K562 (cell line): Measurements from ENCODE around the gene AKAP6. TPM values are rescaled to one million over a fixed set of nuclear protein-coding genes. Genes with fewer than 3 reads are reported as not detected.

Experiments used
- ATAC-seq: fragments of 200-7000 bp; cut with Tn5 transposase; 3 replicates; pipeline ENCODE4 v1.9.1; 2020; ENCODE audit warnings: moderate library complexity
- BruUV-seq: library from RNA; stranded (reverse); fragments of 400-500 nt; replicated peaks from 2 replicates; lab custom pipeline; 2021; lab: Mats Ljungman, UMichigan
- CTCF ChIA-PET: fragments of 300-600 bp; formaldehyde crosslinking; extraction: SDS; loops from one replicate; lab custom pipeline; 2021; ENCODE audit warnings: low intra/inter-chr PET ratio; lab: Yijun Ruan, JAX
- POLR2A ChIA-PET: fragments of 300-600, 350-650 bp; sonication (Branson Sonifier 250); formaldehyde crosslinking; extraction: SDS; loops from one replicate; lab custom pipeline; 2021; ENCODE audit warnings: antibody characterized with exemption, inconsistent platforms; lab: Yijun Ruan, JAX
- DNase-seq, 4 experiments: peaks; one replicate each; pipeline versions ENCODE4 v3.0.0 to v3.0.0-alpha.2; 2011 to 2018; ENCODE audit warnings: low spot score in 3 of 4, mixed read lengths in 3 of 4; ENCODE audit errors: extremely low read depth in 1 of 4
- FAIRE-seq: peaks from 2 replicates; lab custom pipeline; 2011; peaks lifted over from hg19 to GRCh38; lab: Jason Lieb, UNC
- H2AFZ ChIP-seq: 2 replicates; pipeline ENCODE4 v1.6.0; 2011; ENCODE audit warnings: low read depth, low read length, control low read depth, inconsistent platforms
- H3K27ac ChIP-seq: fragments of 200-600 bp; 3 replicates; pipeline ENCODE4 v1.8.0; 2011; ENCODE audit warnings: low read depth, mild to moderate bottlenecking, control low read depth, inconsistent platforms, low read length, moderate library complexity, mixed read lengths; ENCODE audit errors: extremely low read depth
- H3K27me3 ChIP-seq, 2 experiments: fragments of 300-600 bp in 1 of 2; 2 replicates in 1 of 2; 3 replicates in 1 of 2; pipeline versions ENCODE4 v1.6.0 to v1.8.0; 2011; ENCODE audit warnings: inconsistent platforms in 2 of 2, low read length in 2 of 2, mild to moderate bottlenecking in 1 of 2, mixed read lengths in 1 of 2, moderate library complexity in 1 of 2; ENCODE audit not compliant: control insufficient read depth in 2 of 2, insufficient read depth in 2 of 2
- H3K36me3 ChIP-seq: fragments of 300-600 bp; 3 replicates; pipeline ENCODE4 v1.8.0; 2011; ENCODE audit warnings: mild to moderate bottlenecking, low read length, inconsistent platforms; ENCODE audit not compliant: control insufficient read depth, insufficient read depth
- H3K4me1 ChIP-seq, 2 experiments: fragments of 200-600 bp in 1 of 2; replicated peaks in 1 of 2; 2 replicates in 1 of 2; 3 replicates in 1 of 2; pipeline versions ENCODE4 v1.5.1 to v1.8.0; 2011; ENCODE audit warnings: inconsistent platforms in 2 of 2, low read length in 2 of 2, mild to moderate bottlenecking in 1 of 2, mixed read lengths in 1 of 2, moderate library complexity in 1 of 2; ENCODE audit not compliant: control insufficient read depth in 2 of 2, insufficient read depth in 2 of 2
- H3K4me2 ChIP-seq: 2 replicates; pipeline ENCODE4 v1.6.1; 2011; ENCODE audit warnings: low read length, control low read depth, inconsistent platforms, mixed read lengths; ENCODE audit not compliant: insufficient read depth
- H3K4me3 ChIP-seq: fragments of 200-600 bp; sonication (generic), shearing (Covaris generic); 2 replicates; pipeline ENCODE4 v1.5.1; 2016; ENCODE audit warnings: control low read depth, inconsistent platforms
- H3K79me2 ChIP-seq: fragments of 200-600 bp; 3 replicates; pipeline ENCODE4 v1.8.0; 2011; ENCODE audit warnings: low read length, inconsistent platforms; ENCODE audit not compliant: control insufficient read depth, insufficient read depth
- H3K9ac ChIP-seq, 2 experiments: 2 replicates each; pipeline versions ENCODE4 v1.6.0 to v1.6.1; 2011; ENCODE audit warnings: low read depth in 2 of 2, low read length in 2 of 2, control low read depth in 1 of 2, inconsistent platforms in 1 of 2, mild to moderate bottlenecking in 1 of 2, mixed read lengths in 1 of 2; ENCODE audit not compliant: insufficient read depth in 1 of 2
- H3K9me1 ChIP-seq: one replicate; pipeline ENCODE4 v1.6.0; 2011; ENCODE audit warnings: inconsistent platforms, mild to moderate bottlenecking, low read length, moderate library complexity; ENCODE audit not compliant: control insufficient read depth, insufficient read depth
- H3K9me3 ChIP-seq: replicated peaks from 2 replicates; pipeline ENCODE4 v1.5.1; 2011; ENCODE audit warnings: low read depth, low read length, inconsistent platforms; ENCODE audit not compliant: control insufficient read depth, insufficient read depth
- H4K20me1 ChIP-seq: replicated peaks from 2 replicates; pipeline ENCODE4 v1.6.1; 2011; ENCODE audit warnings: low read length, inconsistent platforms, mixed read lengths; ENCODE audit not compliant: control insufficient read depth, insufficient read depth
- NFIC ChIP-seq: fragments of 450-650 bp; IDR thresholded peaks from 2 replicates; pipeline ENCODE4 v1.6.1; 2017; ENCODE audit warnings: mild to moderate bottlenecking, inconsistent platforms
- TAF15 ChIP-seq: fragments of 200-400 bp; formaldehyde crosslinking; IDR thresholded peaks from 2 replicates; pipeline ENCODE4 v1.6.1; 2017; ENCODE audit warnings: mild to moderate bottlenecking, low read depth, low read length, moderate library complexity
- TRIM28 ChIP-seq: fragments of 450-650 bp; IDR thresholded peaks from 2 replicates; pipeline ENCODE4 v1.6.1; 2017
- ZNF318 ChIP-seq, 2 experiments: fragments of 450-650 bp; IDR thresholded peaks; 2 replicates each; pipeline ENCODE4 v1.6.1; 2016; ENCODE audit warnings: mild to moderate bottlenecking in 2 of 2, borderline replicate concordance in 1 of 2, low read depth in 1 of 2, moderate library complexity in 1 of 2
- WGBS: fragments of 100-300 bp; shearing (Covaris generic); methylation state at CpG from one replicate; pipeline ENCODE4 v1.1.6; 2016; ENCODE audit warnings: low coverage, mixed read lengths; ENCODE audit not compliant: insufficient coverage; ENCODE audit errors: missing lambda C conversion rate; 5-methylcytosine and 5-hydroxymethylcytosine counted together
- in situ Hi-C: fragments of 300-500 bp; cut with MboI; formaldehyde crosslinking; loops from 4 replicates; pipeline ENCODE4 v1.15.0; 2018; ENCODE audit warnings: inconsistent platforms, mixed read lengths
- intact Hi-C: fragments of 100-400 bp; cut with micrococcal nuclease; formaldehyde crosslinking; loops from 2 replicates; pipeline ENCODE4 v1.14.2; 2022
- polyA plus RNA-seq, 8 experiments: library from polyadenylated mRNA; depleted of rRNA in 4 of 8; stranded (reverse) in 5 of 8; unstranded in 3 of 8; fragments of >200 nt; fragmentation: Nextera tagmentation in 2 of 8; fragmentation: Illumina TruSeq in 1 of 8; extraction: Ambion mirVana in 2 of 8; extraction: Trizol in 1 of 8; gene quantifications; 2 replicates each; pipeline versions ENCODE4 v1.2.1 to v1.2.3, GENCODE V29; 2011 to 2014; ENCODE audit warnings: inconsistent platforms in 1 of 8, missing spikeins in 1 of 8
- total RNA-seq, 7 experiments: library from RNA; depleted of rRNA in 6 of 7; stranded (reverse); fragments of >200 nt in 6 of 7; fragmentation: Illumina TruSeq in 2 of 7; extraction: Trizol in 2 of 7; gene quantifications; 2 replicates each; pipeline versions ENCODE4 v1.2.1 to v1.2.3, GENCODE V29; 2011 to 2021; ENCODE audit warnings: low replicate concordance in 1 of 7
- TF ChIP-seq, protein P1 (sequence below): sonication (generic); formaldehyde crosslinking; IDR thresholded peaks from 2 replicates; pipeline ENCODE4 v1.8.0; 2022; ENCODE audit warnings: mild to moderate bottlenecking, low read depth, missing genetic modification reagents

Gene AKAP6
- total and polyA plus RNA-seq, 9 of the 15 experiments (the other 6 are each of a cell fraction or from before 2014, with no cell fraction given) = 0.03 to 1.7 (median 0.48) TPM

GRCh38 chr14:32731249-32731648 lies 402.2 kb downstream of the AKAP6 start:
- Histone ChIP-seq H3K79me2 (no peaks in the 10 kb centered on the region), H3K4me2 (no peak overlapping the region), H3K9ac (no peak overlapping the region), H3K4me1 (no peaks in the 10 kb centered on the region), H3K9me1 (no peaks in the 10 kb centered on the region), H3K27ac (no peak overlapping the region), H3K9me3 (no peaks in the 10 kb centered on the region), H3K4me3 (no peak overlapping the region), H2AFZ (no peak overlapping the region), H3K36me3 (no peaks in the 10 kb centered on the region), H3K27me3 (no peaks in the 10 kb centered on the region), H4K20me1 (no peaks in the 10 kb centered on the region)
- TF ChIP-seq, protein P1, sequence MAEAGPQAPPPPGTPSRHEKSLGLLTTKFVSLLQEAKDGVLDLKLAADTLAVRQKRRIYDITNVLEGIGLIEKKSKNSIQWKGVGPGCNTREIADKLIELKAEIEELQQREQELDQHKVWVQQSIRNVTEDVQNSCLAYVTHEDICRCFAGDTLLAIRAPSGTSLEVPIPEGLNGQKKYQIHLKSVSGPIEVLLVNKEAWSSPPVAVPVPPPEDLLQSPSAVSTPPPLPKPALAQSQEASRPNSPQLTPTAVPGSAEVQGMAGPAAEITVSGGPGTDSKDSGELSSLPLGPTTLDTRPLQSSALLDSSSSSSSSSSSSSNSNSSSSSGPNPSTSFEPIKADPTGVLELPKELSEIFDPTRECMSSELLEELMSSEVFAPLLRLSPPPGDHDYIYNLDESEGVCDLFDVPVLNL = no peak
- TF ChIP-seq NFIC = no peak
- TF ChIP-seq TAF15 = no peak
- DNase-seq (no peak), ATAC-seq (no peak), FAIRE-seq (no peak)
- 0% methylated on average over 2 of the region's 2 CpGs for WGBS
- in situ Hi-C loops = no loop called here
- ChIA-PET POLR2A (no interaction called here), CTCF (no interaction called here)
- intact Hi-C loops = no loop called here
- no TSS peak for BruUV-seq

- H3K9me1 ChIP-seq = no peaks in the 10 kb centered on the region
- 0% methylated on average over 1 of the region's 1 CpG for WGBS
- intact Hi-C loops = no loop called here
- no peak for DNase-seq
- in situ Hi-C loops = no loop called here
- no peak for ATAC-seq
- H3K27ac ChIP-seq = no peak overlapping the region
- no TSS peak for BruUV-seq
- no peaks in the 10 kb centered on the region for H3K4me1 ChIP-seq
- H3K4me2 ChIP-seq = no peak overlapping the region
- FAIRE-seq = no peak
- H3K9ac ChIP-seq = no peak overlapping the region
- H2AFZ ChIP-seq = no peak overlapping the region
- ChIA-PET POLR2A (no interaction called here), CTCF (no interaction called here)
- no peaks in the 10 kb centered on the region for H3K79me2 ChIP-seq
- H3K36me3 ChIP-seq = no peaks in the 10 kb centered on the region
- H3K27me3 ChIP-seq = no peaks in the 10 kb centered on the region
- H3K4me3 ChIP-seq = no peak overlapping the region
- no peaks in the 10 kb centered on the region for H4K20me1 ChIP-seq
- H3K9me3 ChIP-seq = no peaks in the 10 kb centered on the region
- no peak for TF ChIP-seq TRIM28
- TF ChIP-seq ZNF318 (IDR thresholded peaks at IDR 0.05; ENCODE audit: borderline replicate concordance in 1 of 2, low read depth in 1 of 2) = no peak
Measured at GRCh38 chr14:32733015-32733414, 403.9 kb downstream of the AKAP6 start.
